Gastroesophageal sphincter (tissue), 3 donors: ENCODE data around the gene S1PR1.

ENCODE experiments used
- POLR2A ChIP-seq, 2 donors: fragments of 450-650 bp; IDR thresholded peaks; one replicate each; pipeline ENCODE4 v1.6.1; 2017; ENCODE audit warnings: antibody characterized with exemption in 2 of 2, mild to moderate bottlenecking in 2 of 2, moderate library complexity in 1 of 2
- TF ChIP-seq, protein P1 (sequence below), 4 experiments: fragments of 200-600 bp in 2 of 4; fragments of 450-650 bp in 2 of 4; sonication (generic) in 1 of 4; IDR thresholded peaks; one replicate each; pipeline ENCODE4 v1.5.1; 2017 to 2019; ENCODE audit warnings: antibody characterized with exemption in 4 of 4, mild to moderate bottlenecking in 2 of 4, moderate library complexity in 2 of 4

DNA sequence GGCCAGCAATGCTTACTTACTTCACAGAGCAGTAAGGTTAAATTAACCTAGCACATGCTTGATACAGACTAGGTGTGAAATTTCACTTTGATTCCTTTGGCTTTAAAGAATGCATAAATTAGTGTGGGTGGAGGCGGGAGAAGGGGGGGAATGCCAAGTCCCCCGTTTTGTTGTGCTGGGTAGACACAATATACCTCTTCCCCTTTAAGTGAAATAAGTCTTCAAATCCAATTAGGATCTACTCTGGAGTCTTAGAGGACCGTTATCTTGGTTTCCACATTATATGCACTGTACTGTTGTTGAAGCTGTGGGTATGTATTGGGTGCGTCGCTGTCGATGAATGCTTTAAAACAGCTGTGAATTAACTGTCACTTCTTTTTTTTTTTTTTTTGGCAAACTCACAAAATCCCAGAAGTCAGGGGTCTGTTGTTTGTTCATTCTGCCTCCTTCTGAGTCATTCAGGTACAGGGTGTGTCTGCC lies 1.6 kb upstream of the S1PR1 start:
- no peak for TF ChIP-seq POLR2A (IDR thresholded peaks at IDR 0.05)
- TF ChIP-seq, protein P1, sequence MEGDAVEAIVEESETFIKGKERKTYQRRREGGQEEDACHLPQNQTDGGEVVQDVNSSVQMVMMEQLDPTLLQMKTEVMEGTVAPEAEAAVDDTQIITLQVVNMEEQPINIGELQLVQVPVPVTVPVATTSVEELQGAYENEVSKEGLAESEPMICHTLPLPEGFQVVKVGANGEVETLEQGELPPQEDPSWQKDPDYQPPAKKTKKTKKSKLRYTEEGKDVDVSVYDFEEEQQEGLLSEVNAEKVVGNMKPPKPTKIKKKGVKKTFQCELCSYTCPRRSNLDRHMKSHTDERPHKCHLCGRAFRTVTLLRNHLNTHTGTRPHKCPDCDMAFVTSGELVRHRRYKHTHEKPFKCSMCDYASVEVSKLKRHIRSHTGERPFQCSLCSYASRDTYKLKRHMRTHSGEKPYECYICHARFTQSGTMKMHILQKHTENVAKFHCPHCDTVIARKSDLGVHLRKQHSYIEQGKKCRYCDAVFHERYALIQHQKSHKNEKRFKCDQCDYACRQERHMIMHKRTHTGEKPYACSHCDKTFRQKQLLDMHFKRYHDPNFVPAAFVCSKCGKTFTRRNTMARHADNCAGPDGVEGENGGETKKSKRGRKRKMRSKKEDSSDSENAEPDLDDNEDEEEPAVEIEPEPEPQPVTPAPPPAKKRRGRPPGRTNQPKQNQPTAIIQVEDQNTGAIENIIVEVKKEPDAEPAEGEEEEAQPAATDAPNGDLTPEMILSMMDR (IDR thresholded peaks at IDR 0.05), result no peak
